Mucosa of gallbladder (tissue), 1 donor: Measurements from ENCODE around the gene PAX8. TPM values are rescaled to one million over a fixed set of nuclear protein-coding genes. Genes with fewer than 3 reads are reported as not detected.

Source experiments
- DNase-seq: peaks from one replicate; pipeline ENCODE4 v3.0.0-alpha.2; 2020; ENCODE audit warnings: low spot score
- total RNA-seq: library from RNA; stranded (reverse); gene quantifications from one replicate; pipeline ENCODE4 v1.2.1, GENCODE V29; 2021
- donor health status: DM: no; HTN: no; CAD: no.

PAX8 gene
- total RNA-seq, 1 donor from 2014 or later, result 3.5 TPM

DNA sequence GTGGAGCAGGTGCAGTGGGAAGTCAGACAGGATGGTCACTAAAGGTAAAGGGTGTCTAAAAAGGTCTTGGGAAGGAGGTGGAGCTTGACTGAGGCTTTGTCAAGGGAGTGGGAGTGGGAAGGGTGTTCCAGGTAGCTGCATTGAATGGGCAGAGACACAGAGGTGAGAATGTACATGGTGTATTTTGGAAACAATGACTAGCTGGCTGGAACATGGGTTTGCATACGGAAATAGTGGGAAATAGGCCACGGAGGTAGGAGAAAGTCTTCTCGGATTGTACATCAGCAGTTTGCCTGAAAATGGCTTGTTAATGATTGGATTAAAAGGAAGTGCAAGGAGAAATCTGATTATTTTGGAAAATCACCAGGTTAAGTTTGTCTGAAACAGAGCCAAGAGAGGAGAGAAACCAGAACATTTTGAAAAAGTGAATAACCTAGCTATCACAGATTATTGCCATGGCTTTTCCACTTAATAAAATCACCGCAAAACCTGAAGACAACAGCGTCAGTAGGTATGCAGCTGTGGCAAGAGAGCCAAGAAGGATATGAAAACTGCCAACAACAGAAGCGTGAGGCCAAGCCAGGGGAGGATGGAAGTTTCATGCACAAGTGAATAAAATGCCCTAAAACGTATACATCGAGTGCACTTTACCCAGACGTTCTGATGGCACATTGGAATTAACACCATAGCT, 13.9 kb downstream of the PAX8 start:
- DNase-seq, result no peak

- DNase-seq, result no peak
Observed at GRCh38 chr2:113263546-113263945, 15.2 kb downstream of the PAX8 start.

DNA sequence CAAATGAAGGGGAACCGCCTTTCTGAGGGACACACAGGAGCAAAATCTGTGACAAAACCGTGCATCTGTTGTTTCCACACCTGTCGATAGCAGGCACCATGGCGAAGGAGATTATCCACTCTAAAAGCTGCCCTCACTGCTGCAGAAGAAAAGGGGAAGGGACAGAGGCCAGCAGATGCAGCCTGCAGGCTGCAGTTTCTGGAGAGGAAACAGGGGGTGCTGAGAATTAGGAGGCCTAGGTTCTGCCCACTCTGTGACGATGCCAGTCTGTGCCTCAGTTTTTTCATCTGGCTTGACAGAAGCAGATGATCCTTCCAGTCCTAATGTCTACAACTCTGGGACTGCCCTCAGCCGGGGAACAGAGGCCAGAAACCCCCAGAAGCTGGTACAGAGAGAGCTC, 17.7 kb downstream of the PAX8 start:
- no peak for DNase-seq

DNA sequence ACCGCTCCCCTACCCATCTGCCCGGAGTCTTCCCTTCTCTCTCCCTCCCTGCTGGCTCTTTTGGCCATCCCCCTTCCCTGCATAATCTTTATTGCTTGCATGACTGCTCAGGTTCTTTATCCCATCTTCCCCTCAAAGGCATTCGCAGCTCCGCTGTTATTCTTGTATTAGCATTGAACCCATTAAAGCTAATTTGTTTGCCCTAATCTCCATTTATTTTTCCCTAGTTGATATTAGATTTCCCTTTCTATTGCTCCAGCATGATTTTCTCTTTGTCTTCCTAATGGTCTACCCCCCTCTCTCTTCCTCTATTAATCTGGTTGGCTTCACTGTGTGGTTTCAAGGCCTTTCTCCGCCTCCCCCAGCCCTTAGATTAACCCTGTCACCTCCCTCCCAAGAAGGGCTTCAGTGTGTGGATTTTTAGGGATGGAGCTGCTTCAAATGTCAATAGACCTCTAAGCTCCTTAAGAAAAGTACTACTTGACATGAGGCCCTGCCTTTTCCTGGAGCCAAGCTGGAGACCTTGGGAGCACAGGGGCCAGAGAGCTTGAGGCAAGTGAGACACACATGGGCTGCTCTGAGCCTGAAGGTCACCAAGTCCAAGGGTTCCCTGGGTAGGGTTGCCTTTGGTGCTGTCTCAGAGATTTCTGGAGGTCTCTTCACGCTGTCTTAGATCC, 20.1 kb downstream of the PAX8 start:
- DNase-seq, result no peak

- DNase-seq, result no peak
Observed at GRCh38 chr2:113257516-113258264, 21.0 kb downstream of the PAX8 start.

GRCh38 chr2:113255140-113256070, 23.3 kb downstream of the PAX8 start:
- no peak for DNase-seq

GRCh38 chr2:113253453-113253852, 25.3 kb downstream of the PAX8 start:
- no peak for DNase-seq

GRCh38 chr2:113252047-113252590, 26.6 kb downstream of the PAX8 start:
- no peak for DNase-seq

DNA sequence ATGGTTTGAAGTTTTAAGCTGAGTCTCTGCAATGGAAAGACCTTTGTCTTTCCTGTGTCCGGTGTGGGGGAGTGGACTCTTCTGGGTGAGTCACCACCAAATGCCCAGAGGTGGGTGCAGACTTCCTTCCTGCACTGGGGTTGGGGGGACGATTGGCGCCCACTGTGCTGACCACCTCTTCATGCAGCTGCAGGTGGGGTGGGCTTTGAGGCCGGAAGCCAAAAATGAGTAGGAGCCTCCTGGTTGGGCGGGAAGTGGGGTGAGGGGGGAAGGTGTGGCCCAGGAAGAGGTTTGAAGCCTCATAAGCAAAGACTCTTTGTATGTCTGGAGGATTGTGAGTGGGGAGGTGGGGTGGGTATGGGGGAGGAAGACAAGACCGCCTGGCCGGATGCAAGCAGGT, 27.6 kb downstream of the PAX8 start:
- DNase-seq, result no peak

GRCh38 chr2:113248997-113249770, 29.5 kb downstream of the PAX8 start:
- DNase-seq, result peak; percentile 86

- no peak for DNase-seq
Observed at GRCh38 chr2:113246606-113247005, 32.1 kb downstream of the PAX8 start.

- no peak for DNase-seq
Observed at GRCh38 chr2:113245276-113245711, 33.4 kb downstream of the PAX8 start.

DNA sequence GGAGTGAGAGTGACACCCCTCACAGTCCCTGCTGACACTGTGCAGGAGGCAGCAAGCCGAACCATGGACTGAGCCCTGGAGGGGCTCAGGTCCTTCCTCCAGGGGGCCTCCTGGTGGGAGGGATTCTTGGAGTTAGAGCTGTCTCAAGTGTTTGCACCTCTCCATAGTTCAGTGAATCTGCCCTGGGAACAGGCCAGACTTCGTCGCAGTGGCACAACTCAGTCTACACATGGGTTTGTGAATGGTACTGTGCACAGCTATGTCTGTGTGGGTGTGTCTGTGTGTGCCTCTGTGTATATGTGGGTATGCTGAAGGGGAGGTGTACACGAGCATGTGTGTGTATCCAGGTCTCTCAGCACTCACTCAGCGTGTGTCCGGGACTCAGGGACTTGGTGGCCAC, 36.4 kb downstream of the PAX8 start:
- no peak for DNase-seq

- DNase-seq, result peak; percentile 50
Observed at GRCh38 chr2:113240915-113241911, 37.5 kb downstream of the PAX8 start.

- DNase-seq, result peak; percentile 90
Observed at GRCh38 chr2:113240150-113240914, 38.4 kb downstream of the PAX8 start.

GRCh38 chr2:113238871-113239839, 39.6 kb downstream of the PAX8 start:
- no peak for DNase-seq

GRCh38 chr2:113237604-113238160, 41.0 kb downstream of the PAX8 start:
- no peak for DNase-seq
